GOT3 (cell line): ENCODE measurements around the gene SFTA2.
A peak's percentile ranks its signal among the peaks of the same experiment; 100 is the strongest.
"Not testable (repeated sequence)": the region's sequence is repeated elsewhere in the genome, so short reads cannot be mapped to it uniquely, and the experiment has no call there.

Experiments used
- DNase-seq: peaks from one replicate; lab custom pipeline; 2025; ENCODE audit warnings: mixed read lengths; lab: John Stamatoyannopoulos, UW

The SFTA2 gene

DNA sequence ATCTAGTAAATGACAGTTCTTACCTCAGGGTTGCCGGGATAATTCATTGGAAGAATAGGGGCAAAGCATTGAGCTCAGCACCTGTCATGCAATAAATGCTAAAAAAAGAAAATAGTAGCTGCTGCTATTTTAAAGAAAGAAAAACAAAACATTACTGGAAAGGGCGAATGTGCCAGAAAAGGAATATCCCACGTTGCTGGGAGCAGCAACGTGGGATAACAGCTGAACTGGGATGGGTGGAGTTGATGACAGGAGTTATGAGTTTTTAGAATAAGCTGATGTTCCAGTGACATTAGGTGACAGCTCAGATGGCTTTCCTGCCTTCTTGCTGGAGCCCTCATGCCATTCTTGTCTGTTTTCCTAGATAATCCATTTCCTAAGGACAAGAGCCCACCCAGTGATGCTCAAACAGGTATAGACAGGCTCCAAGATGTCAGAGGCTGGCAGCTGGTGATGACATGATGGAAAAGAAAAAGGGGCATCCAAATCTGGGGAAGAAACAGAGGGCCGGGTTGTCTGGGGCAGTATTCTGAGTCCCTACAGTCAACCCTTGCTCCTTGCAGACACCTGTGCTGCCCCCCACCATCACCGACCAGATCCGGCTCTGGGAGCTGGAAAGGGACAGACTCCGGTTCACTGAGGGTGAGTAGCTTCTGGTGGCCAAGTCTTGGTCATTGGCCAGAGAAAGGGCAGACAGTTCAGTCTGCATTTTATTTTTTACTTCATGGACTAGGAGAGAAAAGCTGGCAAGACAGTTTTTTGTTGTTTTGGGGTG, 19.0 kb downstream of the SFTA2 start:
- DNase-seq: no peak

GRCh38 chr6:30910473-30910872, 21.5 kb downstream of the SFTA2 start:
- DNase-seq: not testable (repeated sequence)

DNA sequence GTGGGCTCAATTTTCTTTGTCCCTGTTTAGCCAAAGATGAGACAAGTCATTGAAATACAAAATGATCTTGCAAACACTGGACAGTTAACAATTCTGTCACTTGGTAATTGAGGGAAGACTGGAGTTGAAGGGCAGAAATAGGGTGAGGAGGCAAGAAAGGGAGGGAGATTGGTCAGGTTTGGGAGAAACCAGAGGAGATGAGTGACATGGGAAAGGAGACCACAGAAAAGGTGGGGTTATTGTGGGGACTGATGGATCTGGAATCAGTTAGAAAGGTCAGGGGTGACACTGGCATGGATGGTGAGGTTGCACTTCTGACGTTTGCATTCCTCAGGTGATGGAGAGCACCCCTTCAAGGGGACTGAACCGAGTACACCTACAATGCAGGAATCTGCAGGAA, 23.3 kb downstream of the SFTA2 start:
- DNase-seq: no peak

DNA sequence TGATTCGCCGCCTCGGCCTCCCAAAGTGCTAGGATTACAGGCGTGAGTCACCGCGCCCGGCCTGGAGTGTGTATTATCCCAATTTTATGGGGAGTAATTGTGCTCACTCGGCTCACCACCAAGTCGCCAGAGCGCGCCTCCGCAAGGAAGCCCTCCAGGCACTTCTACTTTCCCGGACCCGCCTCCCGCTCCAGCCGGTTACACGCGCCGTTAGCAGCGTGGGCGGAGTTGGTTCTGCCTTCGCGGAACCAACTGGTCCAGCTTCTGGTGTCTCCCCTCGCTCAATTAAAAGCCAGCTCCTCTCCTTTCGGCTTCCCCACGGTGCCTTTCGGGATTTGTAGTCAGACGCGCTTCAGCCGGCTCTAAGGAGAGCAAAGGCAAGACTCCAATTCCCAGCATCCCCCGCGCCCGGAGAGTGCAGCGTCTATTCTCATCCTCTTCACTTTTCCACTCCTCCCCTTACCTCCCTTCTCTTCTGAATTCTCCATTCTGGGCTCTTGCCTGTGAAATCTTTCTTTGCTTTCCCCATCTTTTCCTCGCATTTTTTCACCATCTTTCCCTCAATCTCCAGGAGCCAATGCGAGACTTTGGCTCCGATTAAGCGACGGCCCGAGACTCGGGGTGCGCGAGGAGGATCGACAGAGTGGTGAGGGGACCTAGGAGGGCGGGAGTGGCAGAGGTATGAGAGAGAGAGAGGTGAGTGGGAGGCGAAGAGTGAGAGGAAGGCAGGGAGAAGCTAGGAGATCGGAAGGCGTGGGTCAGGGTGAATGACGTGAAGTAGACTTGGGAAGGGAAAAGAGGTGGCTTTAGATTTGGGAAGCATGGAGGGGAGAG, 24.0 kb downstream of the SFTA2 start, which contains the start of gene GTF2H4:
Gene GTF2H4, plus strand, starts transcription at position 450 of the 834 bp plus-strand sequence.
- peak; percentile 88 for DNase-seq

DNA sequence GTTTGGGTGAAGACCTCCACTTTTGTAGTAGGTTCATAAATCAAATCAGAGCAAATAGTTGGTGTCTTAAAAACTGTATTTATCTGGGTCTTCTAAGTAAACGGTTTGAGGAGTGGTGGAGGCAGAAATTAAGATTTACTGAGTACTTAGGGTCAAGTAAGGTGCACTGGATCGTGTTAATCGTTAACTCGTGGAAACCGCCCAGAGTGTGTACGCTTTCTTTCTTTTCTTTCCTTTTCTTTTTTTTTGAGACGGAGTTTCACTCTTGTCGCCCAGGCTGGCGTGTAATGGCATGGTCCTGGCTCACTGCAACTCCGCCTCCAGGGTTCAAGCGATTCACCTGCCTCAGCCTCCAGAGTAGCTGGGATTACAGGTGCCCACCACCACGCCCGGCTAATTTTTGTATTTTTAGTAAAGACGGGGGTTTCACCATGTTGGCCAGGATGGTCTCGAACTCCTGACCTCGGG, 24.6 kb downstream of the SFTA2 start:
- not testable (repeated sequence) for DNase-seq

DNA sequence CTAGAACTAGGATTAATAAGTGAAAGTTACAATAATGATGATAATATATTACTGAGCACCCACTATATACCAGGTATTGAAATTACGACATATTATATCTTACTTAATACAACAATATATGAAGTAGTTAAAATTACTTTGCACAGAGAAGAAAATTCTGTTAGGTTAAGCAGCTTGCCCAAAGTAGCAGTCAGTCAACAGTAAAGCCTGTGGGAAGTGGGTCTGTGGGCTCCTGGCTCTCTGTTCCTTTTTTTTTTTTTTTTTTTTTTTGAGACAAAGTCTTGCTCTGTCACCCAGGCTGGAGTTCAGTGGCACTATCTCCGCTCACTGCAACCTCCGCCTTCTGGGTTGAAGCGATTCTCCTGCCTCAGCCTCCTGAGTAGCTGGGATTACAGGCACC, 28.7 kb downstream of the SFTA2 start:
- DNase-seq: no peak

GRCh38 chr6:30902709-30903108, 29.3 kb downstream of the SFTA2 start:
- no peak for DNase-seq

DNA sequence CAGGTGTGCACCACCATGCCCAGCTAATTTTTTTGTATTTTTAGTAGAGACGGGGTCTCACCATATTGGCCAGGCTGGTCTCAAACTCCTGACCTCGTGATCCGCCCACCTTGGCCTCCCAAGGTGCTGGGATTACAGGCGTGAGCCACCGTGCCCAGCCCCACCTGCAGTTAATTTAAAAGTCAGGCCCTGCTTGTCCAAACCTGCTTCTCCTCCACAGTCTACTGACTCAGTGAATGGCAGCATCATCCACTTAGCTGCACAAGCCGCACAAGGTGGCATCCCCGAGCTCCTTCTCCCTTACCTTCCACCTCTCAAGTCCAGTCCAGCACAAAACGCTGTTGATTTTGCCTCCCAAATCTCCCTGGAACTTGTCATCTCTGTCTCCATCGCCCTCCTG, 29.8 kb downstream of the SFTA2 start:
- DNase-seq: not testable (repeated sequence)

GRCh38 chr6:30901436-30901835, 30.5 kb downstream of the SFTA2 start:
- no peak for DNase-seq

- DNase-seq: no peak
Observed at GRCh38 chr6:30900863-30901417, 31.0 kb downstream of the SFTA2 start.

DNA sequence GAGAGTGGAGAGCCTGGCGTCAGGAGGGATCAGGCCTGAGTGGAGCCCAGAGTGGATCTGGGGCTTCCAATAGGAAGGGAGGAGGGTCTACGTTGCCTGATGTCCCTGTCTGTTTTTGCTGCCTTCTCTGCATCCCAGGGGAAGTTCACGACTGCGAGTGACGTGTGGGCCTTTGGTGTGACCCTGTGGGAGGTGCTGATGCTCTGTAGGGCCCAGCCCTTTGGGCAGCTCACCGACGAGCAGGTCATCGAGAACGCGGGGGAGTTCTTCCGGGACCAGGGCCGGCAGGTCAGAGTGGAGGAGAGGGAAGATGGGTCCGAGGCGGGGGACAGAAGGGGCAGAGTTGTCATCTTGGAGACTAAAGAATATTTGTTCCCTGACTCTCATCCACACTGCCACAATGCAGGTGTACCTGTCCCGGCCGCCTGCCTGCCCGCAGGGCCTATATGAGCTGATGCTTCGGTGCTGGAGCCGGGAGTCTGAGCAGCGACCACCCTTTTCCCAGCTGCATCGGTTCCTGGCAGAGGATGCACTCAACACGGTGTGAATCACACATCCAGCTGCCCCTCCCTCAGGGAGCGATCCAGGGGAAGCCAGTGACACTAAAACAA, 33.1 kb downstream of the SFTA2 start:
- no peak for DNase-seq

GRCh38 chr6:30897882-30898281, 34.1 kb downstream of the SFTA2 start:
- no peak for DNase-seq

DNA sequence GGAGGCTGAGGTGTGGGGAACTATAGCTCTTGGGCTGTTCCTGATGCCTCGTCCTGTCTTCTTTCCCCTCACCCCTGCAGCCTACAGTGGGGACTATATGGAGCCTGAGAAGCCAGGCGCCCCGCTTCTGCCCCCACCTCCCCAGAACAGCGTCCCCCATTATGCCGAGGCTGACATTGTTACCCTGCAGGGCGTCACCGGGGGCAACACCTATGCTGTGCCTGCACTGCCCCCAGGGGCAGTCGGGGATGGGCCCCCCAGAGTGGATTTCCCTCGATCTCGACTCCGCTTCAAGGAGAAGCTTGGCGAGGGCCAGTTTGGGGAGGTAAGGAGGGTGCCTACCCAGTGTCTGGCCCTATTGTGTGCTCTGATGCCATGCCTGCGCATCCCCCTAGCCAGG, 35.4 kb downstream of the SFTA2 start:
- no peak for DNase-seq

GRCh38 chr6:30895343-30895742, 36.6 kb downstream of the SFTA2 start:
- no peak for DNase-seq

- DNase-seq: no peak
Observed at GRCh38 chr6:30894935-30895334, 37.0 kb downstream of the SFTA2 start.

- DNase-seq: no peak
Observed at GRCh38 chr6:30894381-30894780, 37.6 kb downstream of the SFTA2 start.

DNA sequence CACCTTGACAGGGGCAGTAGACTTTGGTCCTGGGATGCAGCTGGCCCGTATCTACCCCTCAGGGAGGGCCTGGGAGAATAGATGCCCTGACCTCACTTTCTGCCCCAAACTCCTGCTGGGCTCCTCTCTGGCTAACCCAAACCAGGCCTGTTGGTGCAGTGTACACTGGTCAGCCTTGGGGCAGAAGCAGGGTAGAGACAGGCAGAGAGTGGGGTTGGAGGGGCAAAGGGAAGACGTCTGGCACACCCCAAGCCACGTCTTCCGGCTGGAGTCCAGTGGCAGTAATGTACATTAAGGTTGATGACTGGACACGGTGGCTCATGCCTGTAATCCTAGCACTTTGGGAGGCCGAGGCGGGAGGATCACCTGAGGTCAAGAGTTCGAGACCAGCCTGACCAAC, 38.3 kb downstream of the SFTA2 start:
- no peak for DNase-seq

GRCh38 chr6:30893001-30893591, 38.9 kb downstream of the SFTA2 start:
- DNase-seq: no peak

- no peak for DNase-seq
Observed at GRCh38 chr6:30891816-30892538, 40.0 kb downstream of the SFTA2 start.

- no peak for DNase-seq
Observed at GRCh38 chr6:30891450-30891723, 40.6 kb downstream of the SFTA2 start.

DNA sequence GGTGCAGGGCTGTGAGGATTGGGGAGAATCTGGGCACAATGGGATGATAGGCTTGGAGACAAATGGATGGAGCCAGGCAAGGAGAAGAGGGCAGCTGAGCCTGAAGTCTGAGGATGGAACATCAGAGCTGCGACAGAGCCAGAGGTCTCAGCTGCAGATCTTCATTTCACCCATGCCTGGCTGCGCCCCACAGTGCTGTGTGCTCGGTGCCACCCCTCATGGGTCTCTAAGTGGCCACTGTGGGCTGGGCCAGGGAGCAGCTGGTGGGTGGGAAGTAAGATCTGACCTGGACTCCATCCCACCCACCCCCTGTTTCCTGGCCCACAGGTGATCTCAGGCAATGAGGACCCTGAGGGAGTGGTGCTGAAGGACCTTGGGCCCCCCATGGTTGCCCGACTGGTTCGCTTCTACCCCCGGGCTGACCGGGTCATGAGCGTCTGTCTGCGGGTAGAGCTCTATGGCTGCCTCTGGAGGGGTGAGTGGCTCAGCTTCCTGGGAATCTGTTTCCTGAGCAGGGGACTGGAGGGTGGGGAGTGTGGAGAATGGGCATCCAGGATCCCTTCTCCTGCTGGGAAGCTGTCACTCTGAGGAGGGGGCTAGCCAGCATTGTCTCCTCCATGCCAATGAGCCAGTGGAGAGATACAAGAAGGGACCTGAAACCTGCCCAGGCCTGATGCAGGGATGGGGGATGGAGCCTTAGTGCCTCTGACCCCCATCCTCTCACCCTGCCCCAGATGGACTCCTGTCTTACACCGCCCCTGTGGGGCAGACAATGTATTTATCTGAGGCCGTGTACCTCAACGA, 41.1 kb downstream of the SFTA2 start:
- DNase-seq: no peak
